Fibroblast of the conjunctiva (primary cell): ENCODE measurements around the gene CTNNB1.
A peak's percentile ranks its signal among the peaks of the same experiment; 100 is the strongest.

Experiments used
- DNase-seq: peaks from one replicate; pipeline ENCODE4 v3.0.0-alpha.2; 2010; ENCODE audit warnings: low read depth

CTNNB1 gene

DNA sequence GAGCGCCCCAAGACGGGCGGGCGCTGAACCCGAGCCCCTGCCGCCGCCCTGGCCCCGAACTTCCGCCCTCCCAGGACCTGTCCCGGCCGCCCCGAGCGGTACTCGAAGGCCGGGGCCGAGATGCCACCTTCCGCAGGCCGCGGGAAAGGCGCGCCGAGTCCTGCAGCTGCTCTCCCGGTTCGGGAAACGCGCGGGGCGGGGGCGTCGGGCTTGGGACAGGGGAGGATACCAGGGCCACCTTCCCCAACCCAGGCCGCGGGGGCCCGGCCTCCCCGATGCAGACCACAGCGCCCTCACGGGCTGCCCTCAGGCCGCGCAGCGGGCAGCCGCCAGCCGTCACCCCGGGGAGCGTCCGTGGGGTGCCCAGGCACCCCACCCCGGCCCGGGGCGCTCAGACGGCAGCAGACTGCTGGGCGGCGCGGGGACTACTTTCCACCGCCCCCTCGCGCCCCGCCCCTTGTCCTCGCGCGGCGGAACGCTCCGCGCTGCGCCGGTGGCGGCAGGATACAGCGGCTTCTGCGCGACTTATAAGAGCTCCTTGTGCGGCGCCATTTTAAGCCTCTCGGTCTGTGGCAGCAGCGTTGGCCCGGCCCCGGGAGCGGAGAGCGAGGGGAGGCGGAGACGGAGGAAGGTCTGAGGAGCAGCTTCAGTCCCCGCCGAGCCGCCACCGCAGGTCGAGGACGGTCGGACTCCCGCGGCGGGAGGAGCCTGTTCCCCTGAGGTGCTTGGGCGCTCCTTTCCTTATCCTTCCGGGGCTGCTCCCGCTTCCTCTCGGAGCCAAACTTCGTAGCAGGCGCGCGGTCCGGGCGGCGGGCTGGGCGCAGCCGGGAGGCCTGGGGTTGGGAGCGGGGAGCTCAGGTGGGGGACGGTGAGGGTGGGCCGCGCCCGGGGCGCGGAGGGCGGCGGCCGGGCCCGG lies at the start of gene CTNNB1:
CTNNB1 (plus strand) TSS at position 556 of the 916 bp plus-strand sequence. CDS start 24,564 bp downstream, outside the sequence.
- DNase-seq = peak; percentile 77

- no peak for DNase-seq
Observed at GRCh38 chr3:41155834-41156233, 43.5 kb upstream of the CTNNB1 start.

GRCh38 chr3:41158947-41159346 lies 40.4 kb upstream of the CTNNB1 start:
- no peak for DNase-seq

GRCh38 chr3:41159588-41160189 lies 39.6 kb upstream of the CTNNB1 start:
- no peak for DNase-seq

- DNase-seq = no peak
Observed at GRCh38 chr3:41162541-41162940, 36.8 kb upstream of the CTNNB1 start.

DNA sequence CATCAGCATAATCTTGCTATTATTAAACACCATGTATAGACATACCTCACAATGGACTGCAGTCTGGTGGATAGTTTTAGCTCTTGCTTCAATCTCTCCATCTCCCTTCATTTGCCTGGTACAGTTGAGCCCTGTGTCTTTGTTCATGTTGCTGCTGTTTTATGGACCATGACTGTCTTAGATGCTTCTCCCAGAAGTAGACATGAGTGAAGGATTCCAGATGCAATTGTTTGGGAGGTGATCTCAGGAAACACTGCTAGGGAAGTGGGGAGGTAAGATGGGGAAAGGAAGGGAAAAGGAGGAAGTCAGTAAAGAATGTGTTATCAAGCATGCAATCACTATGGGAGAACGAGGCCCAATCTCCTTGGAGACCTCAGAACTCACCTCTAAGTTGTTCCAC lies 36.3 kb upstream of the CTNNB1 start:
- DNase-seq = no peak

GRCh38 chr3:41163421-41163820 lies 35.9 kb upstream of the CTNNB1 start:
- no peak for DNase-seq

DNA sequence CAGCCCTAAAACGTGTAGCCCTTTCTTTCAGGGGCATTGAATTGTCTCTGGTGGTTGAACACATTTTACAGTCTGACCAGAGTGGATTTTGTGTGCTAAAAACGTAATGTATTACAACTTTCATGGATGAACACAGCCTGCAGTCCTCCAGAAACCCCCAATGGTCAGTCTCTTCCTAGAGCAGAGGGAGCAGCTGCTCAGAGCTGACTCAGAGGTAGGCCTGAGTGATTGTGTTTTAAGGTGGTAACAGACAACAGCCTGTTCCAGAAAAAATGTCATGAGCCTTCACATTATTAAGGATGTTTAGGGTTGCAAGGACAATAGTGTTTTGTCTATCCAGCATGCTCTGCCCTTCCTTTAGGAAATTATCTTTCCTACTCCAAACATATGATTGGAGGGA lies 34.5 kb upstream of the CTNNB1 start:
- DNase-seq = no peak

GRCh38 chr3:41167722-41168497 lies 31.4 kb upstream of the CTNNB1 start:
- no peak for DNase-seq

GRCh38 chr3:41169023-41169422 lies 30.3 kb upstream of the CTNNB1 start:
- DNase-seq = no peak

- no peak for DNase-seq
Observed at GRCh38 chr3:41173926-41174885, 25.1 kb upstream of the CTNNB1 start.

- no peak for DNase-seq
Observed at GRCh38 chr3:41175365-41175764, 23.9 kb upstream of the CTNNB1 start.

GRCh38 chr3:41176596-41176995 lies 22.7 kb upstream of the CTNNB1 start:
- no peak for DNase-seq

DNA sequence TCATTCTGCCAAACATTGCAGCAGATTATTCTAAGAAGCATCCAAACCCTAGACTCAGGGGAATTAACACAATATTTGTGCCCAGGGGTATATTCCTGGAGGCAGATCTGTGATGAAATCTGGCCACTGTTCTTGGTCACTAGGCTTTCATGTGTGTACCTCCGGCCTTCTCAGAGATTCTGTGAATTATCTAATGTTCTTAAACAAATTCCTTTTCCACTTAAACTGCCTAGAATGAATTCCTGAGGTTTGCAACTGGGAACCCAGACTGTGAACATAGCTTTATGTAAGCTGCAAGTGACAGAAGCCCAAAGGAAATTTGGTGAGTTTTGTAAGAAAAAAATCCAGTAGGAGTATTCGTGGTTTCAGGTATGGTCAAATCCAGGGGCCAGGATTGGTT lies 20.7 kb upstream of the CTNNB1 start:
- DNase-seq = no peak

- no peak for DNase-seq
Observed at GRCh38 chr3:41180396-41180795, 18.9 kb upstream of the CTNNB1 start.

DNA sequence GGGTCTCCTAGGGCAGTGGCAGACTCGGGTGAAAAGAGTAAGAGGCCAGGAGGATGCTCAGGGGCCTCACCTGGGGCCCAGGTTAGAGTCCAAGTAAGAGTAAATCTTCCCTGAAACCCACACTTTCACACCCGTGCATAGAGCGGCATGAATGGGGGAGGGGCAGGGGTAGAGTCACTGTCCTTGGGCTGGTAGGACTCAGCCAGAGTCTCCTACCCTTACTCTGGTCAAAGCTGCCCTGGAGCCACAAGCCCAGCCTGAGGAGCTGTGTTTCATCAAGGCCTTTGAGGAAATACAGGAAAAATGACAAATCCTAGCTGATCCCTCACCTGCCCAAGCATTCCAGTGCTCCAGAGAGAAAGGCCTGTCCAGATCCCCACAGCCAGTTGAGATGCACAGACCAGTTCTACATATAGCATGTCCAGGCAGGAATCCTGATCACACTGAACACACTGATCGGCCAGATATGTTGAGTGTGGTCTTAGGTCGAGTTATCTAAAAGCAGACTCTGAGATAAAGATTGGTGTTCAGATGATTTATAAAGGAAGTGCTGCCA lies 16.7 kb upstream of the CTNNB1 start:
- no peak for DNase-seq

DNA sequence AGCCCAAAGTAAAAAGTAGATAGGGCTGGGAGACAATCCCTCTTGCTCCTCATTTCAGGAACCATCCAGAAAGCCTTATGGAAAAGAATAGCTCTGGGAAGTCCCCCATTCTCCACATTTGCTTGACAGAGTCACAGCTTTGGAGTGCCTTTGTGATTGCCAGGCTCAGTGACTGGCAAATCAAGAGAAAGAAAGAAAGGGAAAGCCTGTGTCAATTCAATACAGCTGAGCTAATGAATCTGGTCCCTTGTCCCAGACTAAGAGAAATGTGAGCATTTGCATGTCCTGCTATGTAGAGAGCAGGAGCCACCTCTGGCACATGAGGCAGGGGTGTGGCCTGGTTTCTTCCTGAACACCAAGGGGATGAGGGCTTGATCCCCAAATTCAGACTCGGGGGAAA lies 14.9 kb upstream of the CTNNB1 start:
- no peak for DNase-seq

- DNase-seq = no peak
Observed at GRCh38 chr3:41186297-41186696, 13.0 kb upstream of the CTNNB1 start.

- no peak for DNase-seq
Observed at GRCh38 chr3:41188306-41188705, 11.0 kb upstream of the CTNNB1 start.

- DNase-seq = no peak
Observed at GRCh38 chr3:41190509-41191284, 8.6 kb upstream of the CTNNB1 start.
